Keratinocyte (primary cell): ENCODE measurements around the gene SP5. TPM values are rescaled to one million over a fixed set of nuclear protein-coding genes. Genes with fewer than 3 reads are reported as not detected.

Experiments used
- DNase-seq: peaks from one replicate; pipeline ENCODE4 v3.0.0-alpha.2; 2011; ENCODE audit warnings: low read depth, missing footprints, low spot score
- FAIRE-seq: peaks from 2 replicates; lab custom pipeline; 2011; peaks lifted over from hg19 to GRCh38; lab: Jason Lieb, UNC
- H2AFZ ChIP-seq: 2 replicates; pipeline ENCODE4 v1.6.0; 2012; ENCODE audit warnings: low read length, control low read depth, inconsistent platforms; ENCODE audit not compliant: control insufficient read depth
- H3K27ac ChIP-seq: 2 replicates; pipeline ENCODE4 v1.5.1; 2011; ENCODE audit warnings: low read length; ENCODE audit not compliant: control insufficient read depth, insufficient read depth
- H3K27me3 ChIP-seq: 3 replicates; pipeline ENCODE4 v1.6.0; 2011; ENCODE audit warnings: low read length; ENCODE audit not compliant: control insufficient read depth, insufficient read depth; ENCODE audit errors: extremely low read depth
- H3K36me3 ChIP-seq, 2 experiments: 2 replicates in 1 of 2; 3 replicates in 1 of 2; pipeline ENCODE4 v1.5.1; 2011; ENCODE audit warnings: low read length in 2 of 2, mild to moderate bottlenecking in 1 of 2; ENCODE audit not compliant: control insufficient read depth in 2 of 2, insufficient read depth in 2 of 2; ENCODE audit errors: extremely low read depth in 1 of 2
- H3K4me1 ChIP-seq: 3 replicates; pipeline ENCODE4 v1.5.1; 2011; ENCODE audit warnings: low read length; ENCODE audit not compliant: control insufficient read depth, insufficient read depth; ENCODE audit errors: extremely low read depth
- H3K4me2 ChIP-seq: 3 replicates; pipeline ENCODE4 v1.6.0; 2011; ENCODE audit warnings: low read depth, low read length; ENCODE audit not compliant: control insufficient read depth, insufficient read depth; ENCODE audit errors: extremely low read depth
- H3K4me3 ChIP-seq, 3 experiments: fragments of 200-600 bp in 1 of 3; sonication (generic) in 1 of 3; 2 replicates in 2 of 3; 3 replicates in 1 of 3; pipeline ENCODE4 v1.5.1; 2011 to 2016; ENCODE audit warnings: low read length in 3 of 3, mild to moderate bottlenecking in 3 of 3, control low read depth in 2 of 3, inconsistent platforms in 1 of 3, low read depth in 1 of 3, mixed read lengths in 1 of 3, mixed run types in 1 of 3, moderate library complexity in 1 of 3; ENCODE audit not compliant: control insufficient read depth in 2 of 3, insufficient read depth in 2 of 3; ENCODE audit errors: extremely low read depth in 1 of 3
- H3K79me2 ChIP-seq: 2 replicates; pipeline ENCODE4 v1.6.0; 2012; ENCODE audit warnings: low read length; ENCODE audit not compliant: control insufficient read depth, insufficient read depth
- H3K9ac ChIP-seq: 3 replicates; pipeline ENCODE4 v1.6.0; 2011; ENCODE audit warnings: low read length; ENCODE audit not compliant: control insufficient read depth, insufficient read depth; ENCODE audit errors: extremely low read depth
- H3K9me1 ChIP-seq: 3 replicates; pipeline ENCODE4 v1.6.0; 2011; ENCODE audit warnings: low read length; ENCODE audit not compliant: control insufficient read depth, insufficient read depth; ENCODE audit errors: extremely low read depth
- H3K9me3 ChIP-seq: 2 replicates; pipeline ENCODE4 v1.5.1; 2012; ENCODE audit warnings: low read depth, low read length; ENCODE audit not compliant: control insufficient read depth
- H4K20me1 ChIP-seq: 3 replicates; pipeline ENCODE4 v1.6.0; 2011; ENCODE audit warnings: low read length; ENCODE audit not compliant: control insufficient read depth, insufficient read depth; ENCODE audit errors: extremely low read depth
- CTCF ChIP-seq, 3 experiments: IDR thresholded peaks in 1 of 3; conservative IDR thresholded peaks in 1 of 3; optimal IDR thresholded peaks in 1 of 3; 2 replicates in 2 of 3; 3 replicates in 1 of 3; pipeline versions ENCODE3 to v1.5.1; 2011; ENCODE audit warnings: low read length in 3 of 3, mild to moderate bottlenecking in 3 of 3, moderate library complexity in 2 of 3, control low read depth in 1 of 3, inconsistent platforms in 1 of 3; ENCODE audit not compliant: insufficient read depth in 2 of 3; ENCODE audit errors: extremely low read depth in 1 of 3
- EZH2 ChIP-seq: IDR thresholded peaks from one replicate; pipeline ENCODE4 v1.6.1; 2012; ENCODE audit warnings: inconsistent platforms, mild to moderate bottlenecking, low read length, moderate library complexity
- dilution Hi-C: fragments of 300-500 bp; cut with MboI; formaldehyde crosslinking; loops from one replicate; pipeline ENCODE4 v1.7.0; 2020; ENCODE audit warnings: low sequenced_read_pairs; ENCODE audit not compliant: extremely low pct_ligation_motif_present
- polyA plus RNA-seq, 5 experiments: library from polyadenylated mRNA; depleted of rRNA in 3 of 5; stranded (reverse) in 3 of 5; stranded (forward) in 1 of 5; unstranded in 1 of 5; fragments of >200 nt; gene quantifications; 1 replicate in 1 of 5; 2 replicates in 3 of 5; 3 replicates in 1 of 5; pipeline versions ENCODE4 v1.2.1 to v1.2.3, GENCODE V29; 2011 to 2012; ENCODE audit warnings: missing spikeins in 2 of 5, low read depth in 1 of 5, low replicate concordance in 1 of 5

Gene SP5
- polyA plus RNA-seq, 1 donor (not counting 4 experiments of a cell fraction or from before 2014, with no cell fraction given): not detected

GRCh38 chr2:170742000-170742399, 26.9 kb downstream of the SP5 start:
- no peaks in the 10 kb centered on the region for H3K79me2 ChIP-seq

GRCh38 chr2:170742896-170743529, 27.9 kb downstream of the SP5 start:
- dilution Hi-C loops: no loop called here
- H4K20me1 ChIP-seq: no peaks in the 10 kb centered on the region
- no peak overlapping the region for H3K4me2 ChIP-seq
- no peaks in the 10 kb centered on the region for H3K79me2 ChIP-seq
- H3K27ac ChIP-seq: no peak overlapping the region
- DNase-seq: no peak
- no peak overlapping the region for H3K4me3 ChIP-seq
- H3K36me3 ChIP-seq: no peaks in the 10 kb centered on the region
- no peaks in the 10 kb centered on the region for H3K27me3 ChIP-seq
- H3K9ac ChIP-seq: no peak overlapping the region
- H3K9me3 ChIP-seq: no peaks in the 10 kb centered on the region
- TF ChIP-seq EZH2: no peak
- no peak for TF ChIP-seq CTCF (optimal IDR thresholded peaks at IDR 0.05 in 1 of 3, IDR thresholded peaks at IDR 0.05 in 1 of 3, conservative IDR thresholded peaks at IDR 0.05 in 1 of 3; ENCODE audit: extremely low read depth in 1 of 3, insufficient read depth in 2 of 3, low read length in 3 of 3)
- H3K4me1 ChIP-seq: peaks cover 28% of the 10 kb centered on the region
- H2AFZ ChIP-seq: no peak overlapping the region
- no peak for FAIRE-seq
- H3K9me1 ChIP-seq: no peaks in the 10 kb centered on the region

More at GRCh38 chr2:170742000-170742399, 26.9 kb downstream of the SP5 start:
- H3K9me3 ChIP-seq: no peaks in the 10 kb centered on the region
- H3K36me3 ChIP-seq: no peaks in the 10 kb centered on the region
- H4K20me1 ChIP-seq: no peaks in the 10 kb centered on the region
- H3K9ac ChIP-seq: no peak overlapping the region
- DNase-seq: no peak
- H3K4me1 ChIP-seq: peaks cover 20% of the 10 kb centered on the region
- dilution Hi-C loops: no loop called here
- H3K27me3 ChIP-seq: no peaks in the 10 kb centered on the region
- no peak for FAIRE-seq
- TF ChIP-seq CTCF (optimal IDR thresholded peaks at IDR 0.05 in 1 of 3, IDR thresholded peaks at IDR 0.05 in 1 of 3, conservative IDR thresholded peaks at IDR 0.05 in 1 of 3; ENCODE audit: extremely low read depth in 1 of 3, insufficient read depth in 2 of 3, low read length in 3 of 3): no peak
- no peak overlapping the region for H3K4me3 ChIP-seq
- no peak overlapping the region for H3K27ac ChIP-seq
- no peak overlapping the region for H2AFZ ChIP-seq
- no peak overlapping the region for H3K4me2 ChIP-seq
- no peaks in the 10 kb centered on the region for H3K9me1 ChIP-seq
